Skin of body (tissue), 2 donors: Measurements from ENCODE around the gene THAP8. TPM values are rescaled to one million over a fixed set of nuclear protein-coding genes. Genes with fewer than 3 reads are reported as not detected.
A peak's percentile ranks its signal among the peaks of the same experiment; 100 is the strongest.
"Not testable (repeated sequence)": the region's sequence is repeated elsewhere in the genome, so short reads cannot be mapped to it uniquely, and the experiment has no call there.

ENCODE experiments used
- DNase-seq: peaks from one replicate; lab custom pipeline; 2025; lab: John Stamatoyannopoulos, UW
- total RNA-seq: library from RNA; depleted of rRNA; stranded (reverse); fragments of >200 nt; gene quantifications from one replicate; pipeline ENCODE4 v1.2.3, GENCODE V29; 2014

Gene THAP8
- total RNA-seq, 1 donor from 2014 or later = 2.3 TPM

- not testable (repeated sequence) for DNase-seq
Observed at GRCh38 chr19:36068810-36069499, 14.9 kb upstream of the THAP8 start.

- no peak for DNase-seq
Observed at GRCh38 chr19:36067681-36068080, 13.6 kb upstream of the THAP8 start.

GRCh38 chr19:36064826-36065225 lies 10.7 kb upstream of the THAP8 start:
- no peak for DNase-seq

- no peak for DNase-seq
Observed at GRCh38 chr19:36061367-36061766, 7.3 kb upstream of the THAP8 start.

- DNase-seq = no peak
Observed at GRCh38 chr19:36060430-36060829, 6.3 kb upstream of the THAP8 start.

GRCh38 chr19:36059180-36059910 lies 5.3 kb upstream of the THAP8 start:
- DNase-seq = no peak

- no peak for DNase-seq
Observed at GRCh38 chr19:36058481-36059179, 4.5 kb upstream of the THAP8 start.

- DNase-seq = no peak
Observed at GRCh38 chr19:36054733-36055686, 925 bp upstream of the THAP8 start, which contains the start of gene WDR62. TSS of gene WDR62 (plus strand) at chr19:36054897. CDS start at chr19:36054972, 75 bp downstream.

- DNase-seq = no peak
Observed at GRCh38 chr19:36051637-36052036, 2.4 kb downstream of the THAP8 start.

GRCh38 chr19:36051236-36051635 lies 2.8 kb downstream of the THAP8 start:
- no peak for DNase-seq

GRCh38 chr19:36049080-36049698 lies 4.9 kb downstream of the THAP8 start:
- no peak for DNase-seq

- no peak for DNase-seq
Observed at GRCh38 chr19:36047835-36048234, 6.2 kb downstream of the THAP8 start.

GRCh38 chr19:36046443-36047050 lies 7.5 kb downstream of the THAP8 start:
- no peak for DNase-seq

- no peak for DNase-seq
Observed at GRCh38 chr19:36043952-36044351, 10.1 kb downstream of the THAP8 start.

GRCh38 chr19:36041831-36042230 lies 12.3 kb downstream of the THAP8 start:
- DNase-seq = no peak

- not testable (repeated sequence) for DNase-seq
Observed at GRCh38 chr19:36041092-36041491, 13.0 kb downstream of the THAP8 start.

GRCh38 chr19:36040495-36040894 lies 13.6 kb downstream of the THAP8 start:
- DNase-seq = no peak

- DNase-seq = peak; percentile 20
Observed at GRCh38 chr19:36032251-36033104, 21.6 kb downstream of the THAP8 start, which contains the start of gene CLIP3. TSS of gene CLIP3 (minus strand) at chr19:36032873. CDS start at chr19:36032357, 516 bp downstream.

- no peak for DNase-seq
Observed at GRCh38 chr19:36031308-36031707, 22.8 kb downstream of the THAP8 start.
